ENCODE data around the gene PLCH2.

DNA sequence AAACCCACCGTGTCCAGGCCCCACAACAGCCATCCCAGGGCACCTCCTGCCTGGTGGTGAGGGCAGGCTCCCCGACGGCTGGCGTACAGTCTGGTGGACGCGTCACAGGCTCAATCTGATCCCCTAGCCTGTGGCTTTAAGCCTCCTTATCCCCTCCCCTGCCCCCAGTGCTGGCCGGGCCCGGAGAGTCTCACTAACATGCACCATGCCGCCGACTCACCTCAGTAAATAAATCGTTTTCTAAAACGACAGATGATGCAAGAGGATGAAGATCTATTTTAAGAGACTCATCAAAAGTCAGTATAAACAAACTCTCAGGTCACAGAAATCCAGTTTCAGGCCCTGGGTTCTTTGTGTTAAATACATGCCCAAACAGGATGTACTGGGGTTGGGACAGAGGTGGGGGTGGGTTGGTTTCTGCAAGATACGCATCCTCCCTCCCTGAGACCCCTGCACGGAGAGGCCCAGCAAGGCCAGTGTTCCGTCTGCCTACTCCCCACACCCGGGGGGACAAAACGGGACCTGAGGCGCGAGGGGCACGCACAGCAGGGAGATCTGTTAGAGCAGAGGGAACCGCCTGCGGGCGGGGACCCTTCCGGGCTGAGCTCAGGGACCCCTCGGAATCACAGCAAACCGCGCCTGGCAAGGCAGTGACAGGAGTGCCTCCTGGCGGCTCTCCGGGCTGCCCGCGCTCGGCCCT lies 47.3 kb downstream of the PLCH2 start:
- TF ChIP-seq, protein P1, sequence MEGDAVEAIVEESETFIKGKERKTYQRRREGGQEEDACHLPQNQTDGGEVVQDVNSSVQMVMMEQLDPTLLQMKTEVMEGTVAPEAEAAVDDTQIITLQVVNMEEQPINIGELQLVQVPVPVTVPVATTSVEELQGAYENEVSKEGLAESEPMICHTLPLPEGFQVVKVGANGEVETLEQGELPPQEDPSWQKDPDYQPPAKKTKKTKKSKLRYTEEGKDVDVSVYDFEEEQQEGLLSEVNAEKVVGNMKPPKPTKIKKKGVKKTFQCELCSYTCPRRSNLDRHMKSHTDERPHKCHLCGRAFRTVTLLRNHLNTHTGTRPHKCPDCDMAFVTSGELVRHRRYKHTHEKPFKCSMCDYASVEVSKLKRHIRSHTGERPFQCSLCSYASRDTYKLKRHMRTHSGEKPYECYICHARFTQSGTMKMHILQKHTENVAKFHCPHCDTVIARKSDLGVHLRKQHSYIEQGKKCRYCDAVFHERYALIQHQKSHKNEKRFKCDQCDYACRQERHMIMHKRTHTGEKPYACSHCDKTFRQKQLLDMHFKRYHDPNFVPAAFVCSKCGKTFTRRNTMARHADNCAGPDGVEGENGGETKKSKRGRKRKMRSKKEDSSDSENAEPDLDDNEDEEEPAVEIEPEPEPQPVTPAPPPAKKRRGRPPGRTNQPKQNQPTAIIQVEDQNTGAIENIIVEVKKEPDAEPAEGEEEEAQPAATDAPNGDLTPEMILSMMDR (conservative IDR thresholded peaks at IDR 0.05; ENCODE audit: low read depth, low read length), result no peak
- TF ChIP-seq EZH2phosphoT487 (IDR thresholded peaks at IDR 0.05; ENCODE audit: borderline replicate concordance, low read length), result no peak
- TF ChIP-seq EZH2 (IDR thresholded peaks at IDR 0.05; ENCODE audit: low read length, unreplicated experiment), result no peak

All from PC-3 (cell line).